Measurements from ENCODE around the gene NEK6.

NEK6 gene

DNA sequence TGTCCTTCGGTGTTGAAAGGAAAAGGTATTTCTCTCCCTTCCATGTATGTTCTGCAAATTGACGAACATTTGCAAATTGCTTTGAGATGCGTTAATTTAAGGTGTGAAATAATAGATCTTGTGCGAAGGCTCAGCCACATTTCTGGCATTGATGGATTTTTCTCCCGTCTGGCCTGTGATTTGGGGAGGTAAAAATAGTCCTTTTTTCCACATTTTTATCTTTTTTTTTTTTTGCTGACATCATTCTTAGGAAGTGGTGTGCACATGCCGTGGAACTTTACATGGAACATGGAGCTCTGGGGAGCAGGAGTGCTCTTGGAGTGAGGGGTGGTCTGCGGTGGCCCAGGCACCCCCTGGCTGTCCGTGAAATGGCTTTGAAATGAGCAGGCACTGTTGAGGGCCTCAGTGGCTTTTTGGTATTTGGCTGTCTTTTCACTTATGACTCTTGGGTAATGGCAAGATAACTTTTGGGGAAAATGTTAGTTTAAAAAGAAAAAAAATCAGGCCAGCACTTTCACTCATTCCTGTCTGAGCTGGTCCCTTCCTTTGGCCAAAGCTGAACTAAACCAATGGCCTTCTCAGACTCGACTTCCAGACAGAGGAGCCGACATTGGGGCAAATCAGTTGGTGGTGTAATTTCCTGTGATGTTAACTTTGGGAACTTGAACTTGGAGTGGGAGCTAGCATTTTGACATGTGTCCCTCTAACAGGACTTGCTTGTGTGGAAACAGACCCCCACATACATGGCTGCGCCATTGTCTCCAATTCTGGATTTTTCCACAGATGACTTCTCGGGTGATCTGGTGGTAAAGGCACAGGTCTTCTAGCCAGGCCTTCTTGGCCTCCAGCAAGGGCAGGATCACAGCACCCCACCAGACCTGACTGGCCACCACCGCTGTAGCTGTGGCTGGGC is 4.2 kb downstream of the NEK6 start:
- no peak for DNase-seq (ENCODE audit: low read depth)
- TF ChIP-seq, protein P1, sequence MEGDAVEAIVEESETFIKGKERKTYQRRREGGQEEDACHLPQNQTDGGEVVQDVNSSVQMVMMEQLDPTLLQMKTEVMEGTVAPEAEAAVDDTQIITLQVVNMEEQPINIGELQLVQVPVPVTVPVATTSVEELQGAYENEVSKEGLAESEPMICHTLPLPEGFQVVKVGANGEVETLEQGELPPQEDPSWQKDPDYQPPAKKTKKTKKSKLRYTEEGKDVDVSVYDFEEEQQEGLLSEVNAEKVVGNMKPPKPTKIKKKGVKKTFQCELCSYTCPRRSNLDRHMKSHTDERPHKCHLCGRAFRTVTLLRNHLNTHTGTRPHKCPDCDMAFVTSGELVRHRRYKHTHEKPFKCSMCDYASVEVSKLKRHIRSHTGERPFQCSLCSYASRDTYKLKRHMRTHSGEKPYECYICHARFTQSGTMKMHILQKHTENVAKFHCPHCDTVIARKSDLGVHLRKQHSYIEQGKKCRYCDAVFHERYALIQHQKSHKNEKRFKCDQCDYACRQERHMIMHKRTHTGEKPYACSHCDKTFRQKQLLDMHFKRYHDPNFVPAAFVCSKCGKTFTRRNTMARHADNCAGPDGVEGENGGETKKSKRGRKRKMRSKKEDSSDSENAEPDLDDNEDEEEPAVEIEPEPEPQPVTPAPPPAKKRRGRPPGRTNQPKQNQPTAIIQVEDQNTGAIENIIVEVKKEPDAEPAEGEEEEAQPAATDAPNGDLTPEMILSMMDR (conservative IDR thresholded peaks at IDR 0.05; ENCODE audit: low read depth, low read length): no peak
- H3K4me3 ChIP-seq (ENCODE audit: low read length): peak overlapping the region; percentile 47

DNA sequence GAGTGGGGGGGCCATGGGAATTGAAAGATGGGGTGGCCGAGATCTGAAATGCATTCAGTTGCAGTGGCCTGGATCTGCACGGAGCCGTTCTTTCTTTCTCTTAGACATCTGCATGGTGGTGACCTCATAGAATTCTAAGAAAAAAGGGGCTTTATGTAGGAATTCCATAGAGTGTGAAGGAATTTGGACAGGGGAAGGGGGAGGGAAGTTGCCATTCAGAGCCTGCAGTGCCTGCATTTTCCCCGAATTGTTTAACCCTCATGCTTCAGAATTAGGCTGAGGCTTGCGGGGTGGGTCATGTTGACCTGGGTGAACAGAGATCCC is 4.9 kb downstream of the NEK6 start:
- no peak for DNase-seq (ENCODE audit: low read depth)
- peak overlapping the region; percentile 47 for H3K4me3 ChIP-seq (ENCODE audit: low read length)
- TF ChIP-seq, protein P1 (conservative IDR thresholded peaks at IDR 0.05; ENCODE audit: low read depth, low read length): no peak

DNA sequence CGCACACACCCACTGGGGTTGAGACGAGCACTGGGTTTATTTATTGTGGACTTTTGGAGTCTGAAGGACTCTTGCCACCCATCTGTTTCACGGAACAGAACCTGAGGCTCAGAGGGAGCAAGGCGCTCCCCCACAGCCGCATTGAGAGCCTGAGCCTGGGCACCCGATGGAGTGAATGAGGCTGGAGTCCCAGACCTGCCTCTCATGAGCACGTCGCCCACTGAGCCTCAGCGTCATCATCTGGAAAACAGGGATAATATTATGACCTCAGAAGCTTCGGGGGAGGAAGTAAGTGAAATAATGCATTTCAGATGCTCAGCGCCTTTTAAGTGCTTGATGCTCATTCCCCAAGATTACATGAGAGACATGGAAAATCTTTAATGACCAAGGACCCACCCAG is 5.5 kb downstream of the NEK6 start:
- peak overlapping the region; percentile 47 for H3K4me3 ChIP-seq (ENCODE audit: low read length)
- no peak for DNase-seq (ENCODE audit: low read depth)
- TF ChIP-seq, protein P1 (conservative IDR thresholded peaks at IDR 0.05; ENCODE audit: low read depth, low read length): no peak

DNA sequence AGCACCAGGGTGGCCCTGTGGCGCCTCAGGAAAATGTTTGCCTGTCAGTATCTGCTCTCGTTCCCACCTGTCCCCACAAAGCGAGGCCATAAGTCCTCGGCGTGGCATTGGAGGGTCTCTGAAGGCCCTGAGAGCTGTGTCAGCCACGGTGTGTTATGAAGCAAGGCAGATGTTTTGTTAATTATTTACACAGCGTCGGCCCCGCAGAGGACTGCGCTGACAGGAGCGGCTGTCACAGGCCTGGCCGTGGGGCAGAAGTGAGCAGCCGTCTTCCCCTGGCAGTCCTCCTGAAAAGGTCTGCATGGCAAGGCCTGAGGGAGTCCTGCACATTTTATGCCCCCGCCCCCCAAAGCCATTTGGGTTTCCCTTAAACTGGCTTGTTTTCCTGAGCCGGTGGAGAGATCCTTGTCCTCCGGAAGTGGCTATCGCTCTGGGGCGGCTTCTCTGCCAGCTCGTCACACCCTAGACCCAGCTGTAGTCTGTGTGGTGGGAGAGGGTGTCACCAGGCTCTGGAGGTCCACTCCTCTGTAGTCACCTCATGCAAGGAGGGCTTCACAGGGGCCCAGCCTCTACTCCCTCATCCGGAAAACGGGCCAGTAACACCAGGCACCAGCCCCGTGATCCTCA is 6.2 kb downstream of the NEK6 start:
- TF ChIP-seq, protein P1 (conservative IDR thresholded peaks at IDR 0.05; ENCODE audit: low read depth, low read length): no peak
- DNase-seq (ENCODE audit: low read depth): no peak
- peak overlapping the region; percentile 47 for H3K4me3 ChIP-seq (ENCODE audit: low read length)

DNA sequence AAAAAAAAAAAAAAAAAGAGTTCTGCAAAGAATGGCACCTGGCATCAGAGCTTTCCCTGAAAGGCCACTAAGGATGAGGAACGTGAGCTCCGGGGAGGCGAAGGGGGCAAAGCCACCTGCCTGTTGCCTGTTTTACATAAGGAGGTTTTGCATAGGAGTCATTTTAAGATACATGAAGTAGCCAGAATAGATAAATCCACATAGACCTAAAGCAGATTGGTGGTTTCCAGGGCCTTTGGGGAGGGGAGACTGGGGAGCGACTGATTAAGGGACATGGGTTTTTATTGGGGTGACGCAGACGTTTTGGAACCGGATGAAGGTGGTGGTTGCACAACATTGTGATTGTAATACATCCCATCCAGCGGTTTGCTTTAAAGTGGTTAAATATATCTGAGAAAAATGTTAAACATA is 7.1 kb downstream of the NEK6 start:
- TF ChIP-seq, protein P1 (conservative IDR thresholded peaks at IDR 0.05; ENCODE audit: low read depth, low read length): no peak
- no peak overlapping the region for H3K4me3 ChIP-seq (ENCODE audit: low read length)
- no peak for DNase-seq (ENCODE audit: low read depth)

DNA sequence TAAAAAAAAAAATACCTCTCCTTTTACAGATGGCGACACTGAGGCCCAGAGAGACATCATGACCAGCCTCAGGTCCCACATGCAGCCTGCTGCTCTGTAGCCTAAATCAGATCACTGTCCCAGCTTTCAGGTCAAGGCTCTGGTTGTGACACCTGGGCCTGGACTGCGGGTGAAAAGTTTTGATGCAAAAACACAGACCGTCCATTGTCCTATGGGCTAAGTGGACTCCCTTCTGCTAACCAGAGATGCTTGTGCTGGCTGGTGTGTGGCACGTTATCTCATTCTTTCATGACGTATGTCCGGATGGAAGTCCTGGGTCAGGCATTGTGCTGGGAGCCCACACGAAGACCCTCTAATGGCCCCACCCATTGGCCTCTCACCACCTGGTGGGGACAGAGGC is 7.8 kb downstream of the NEK6 start:
- H3K4me3 ChIP-seq (ENCODE audit: low read length): no peak overlapping the region
- no peak for DNase-seq (ENCODE audit: low read depth)
- TF ChIP-seq, protein P1 (conservative IDR thresholded peaks at IDR 0.05; ENCODE audit: low read depth, low read length): no peak

Measured in retinal pigment epithelial cell (primary cell).